NCI-H2107 treated with DMSO at 0.1 percent for 48 hours (cell line): Measurements from ENCODE around the gene DOK5.

ENCODE experiments used
- DNase-seq: peaks from one replicate; lab custom pipeline; 2025; ENCODE audit not compliant: unreplicated experiment; lab: John Stamatoyannopoulos, UW

The DOK5 gene

GRCh38 chr20:54642864-54643667 is 167.7 kb downstream of the DOK5 start:
- no peak for DNase-seq

DNA sequence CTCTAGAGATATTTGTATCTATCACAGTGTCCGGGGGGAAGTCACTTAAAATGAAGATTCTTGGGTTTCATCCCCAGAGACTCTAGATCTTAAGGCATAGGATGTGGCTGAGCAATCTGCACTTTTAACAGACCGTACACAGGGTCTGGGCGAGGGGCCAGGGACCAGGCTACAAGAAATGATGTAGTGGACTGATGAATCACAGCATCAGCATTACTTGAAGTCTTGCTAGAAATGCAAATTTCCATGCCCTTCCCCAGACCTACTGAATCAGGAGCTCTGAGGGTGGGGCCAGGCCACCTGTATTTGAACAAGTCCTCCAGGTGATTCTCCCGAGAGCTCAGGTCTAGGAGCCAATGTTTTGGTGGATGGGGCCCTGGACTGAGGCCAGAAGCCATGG is 168.4 kb downstream of the DOK5 start:
- DNase-seq = no peak

- no peak for DNase-seq
Measured at GRCh38 chr20:54645445-54646155, 170.2 kb downstream of the DOK5 start.

- DNase-seq = no peak
Measured at GRCh38 chr20:54646156-54646517, 170.7 kb downstream of the DOK5 start.

DNA sequence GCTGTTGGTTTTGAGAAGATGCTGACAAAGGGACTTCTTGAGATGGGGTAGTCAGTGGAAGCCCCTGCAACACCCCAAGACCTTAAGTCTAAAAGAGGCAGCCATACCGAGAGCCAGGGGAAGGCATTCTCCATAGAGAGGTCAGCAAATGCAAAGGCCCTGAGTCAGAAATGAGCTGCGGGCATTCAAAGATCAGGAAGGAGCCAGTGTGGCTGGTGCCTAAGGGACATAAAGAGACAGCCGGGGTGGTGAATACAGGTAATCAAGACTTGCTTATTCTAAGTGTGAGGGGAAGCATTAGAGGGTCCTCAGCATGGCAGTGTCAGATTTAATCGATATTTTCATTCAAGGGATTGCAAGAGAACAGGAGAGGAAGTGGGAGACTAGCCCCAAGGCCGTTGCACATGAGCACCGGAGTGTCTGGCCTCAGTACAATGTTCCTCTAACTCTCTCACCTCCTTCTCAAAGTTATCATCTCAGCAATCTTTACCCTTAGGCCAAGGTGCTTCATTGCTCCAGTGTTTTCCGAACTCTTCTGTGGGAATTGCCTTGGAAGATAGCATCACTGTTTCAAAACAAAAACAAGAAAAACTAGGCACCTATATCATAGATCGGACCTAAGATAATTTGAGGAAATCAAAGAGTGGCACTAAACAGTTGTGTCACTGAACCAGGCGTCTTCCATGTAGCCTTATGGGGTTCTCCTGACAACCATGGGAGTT is 173.2 kb downstream of the DOK5 start:
- DNase-seq = no peak

DNA sequence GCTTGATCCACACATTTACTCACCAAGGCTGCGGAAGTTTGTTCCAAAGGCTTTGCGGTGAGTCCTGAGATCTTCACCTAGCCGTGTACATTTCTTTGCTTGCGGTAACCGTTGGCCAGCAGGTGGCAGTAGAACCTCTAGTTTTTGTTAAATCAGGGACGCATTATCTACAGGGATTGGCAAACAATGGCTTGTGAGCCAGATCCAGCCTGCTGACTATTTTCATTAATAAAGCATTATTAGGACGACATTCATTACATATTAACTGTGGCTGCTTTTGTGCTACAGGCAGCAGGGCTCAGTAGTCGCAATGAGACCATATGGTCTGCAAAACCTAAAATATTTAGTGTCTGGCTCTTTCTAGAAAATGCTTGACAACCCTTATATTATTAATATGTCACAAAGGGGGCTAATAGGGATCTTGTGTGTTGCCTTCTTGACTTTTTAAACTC is 174.1 kb downstream of the DOK5 start:
- DNase-seq = peak; percentile 37

GRCh38 chr20:54650052-54650719 is 174.8 kb downstream of the DOK5 start:
- no peak for DNase-seq

DNA sequence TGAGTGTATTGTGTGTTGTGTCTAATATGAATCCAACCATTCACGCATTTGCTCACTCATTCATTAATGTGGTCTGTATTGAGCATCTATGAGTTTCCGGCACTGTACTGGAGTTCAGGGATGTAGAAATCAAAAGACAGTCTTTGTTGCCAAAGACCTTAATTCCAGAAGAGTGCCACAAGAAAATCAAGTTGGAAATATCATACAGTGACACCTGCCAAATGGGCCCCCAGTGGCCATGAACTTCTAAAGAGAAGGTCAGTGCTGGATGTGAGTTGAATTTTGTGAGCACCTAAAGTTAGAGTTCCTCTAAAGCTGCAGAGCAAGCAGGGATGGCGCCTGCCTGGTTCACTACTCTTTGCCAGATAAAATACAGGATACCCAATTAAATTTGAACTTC is 175.9 kb downstream of the DOK5 start:
- DNase-seq = no peak

GRCh38 chr20:54654450-54654849 is 179.1 kb downstream of the DOK5 start:
- no peak for DNase-seq

- DNase-seq = no peak
Measured at GRCh38 chr20:54657268-54657826, 182.0 kb downstream of the DOK5 start.

GRCh38 chr20:54658525-54658924 is 183.1 kb downstream of the DOK5 start:
- no peak for DNase-seq

GRCh38 chr20:54661265-54661664 is 185.9 kb downstream of the DOK5 start:
- DNase-seq = no peak

GRCh38 chr20:54661880-54662465 is 186.6 kb downstream of the DOK5 start:
- DNase-seq = no peak

GRCh38 chr20:54665812-54666211 is 190.4 kb downstream of the DOK5 start:
- no peak for DNase-seq

GRCh38 chr20:54668271-54669039 is 193.1 kb downstream of the DOK5 start:
- DNase-seq = no peak

DNA sequence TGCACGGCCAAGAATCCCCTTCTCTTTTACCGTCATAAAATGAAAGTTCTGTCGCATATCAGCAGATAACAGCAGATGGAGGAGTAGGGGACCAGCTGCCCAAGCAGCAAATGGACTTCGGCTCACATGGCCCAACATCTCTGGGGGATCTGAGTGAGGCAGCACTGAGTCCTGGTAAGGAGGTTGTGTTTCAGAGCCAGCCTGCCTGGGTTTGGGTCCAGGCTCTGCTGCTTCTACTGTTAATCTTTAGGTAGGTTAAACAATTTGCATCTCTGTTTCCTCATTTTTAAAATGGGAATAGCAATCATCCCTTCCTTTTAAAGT is 193.6 kb downstream of the DOK5 start:
- DNase-seq = no peak

- DNase-seq = no peak
Measured at GRCh38 chr20:54678253-54678652, 202.9 kb downstream of the DOK5 start.

DNA sequence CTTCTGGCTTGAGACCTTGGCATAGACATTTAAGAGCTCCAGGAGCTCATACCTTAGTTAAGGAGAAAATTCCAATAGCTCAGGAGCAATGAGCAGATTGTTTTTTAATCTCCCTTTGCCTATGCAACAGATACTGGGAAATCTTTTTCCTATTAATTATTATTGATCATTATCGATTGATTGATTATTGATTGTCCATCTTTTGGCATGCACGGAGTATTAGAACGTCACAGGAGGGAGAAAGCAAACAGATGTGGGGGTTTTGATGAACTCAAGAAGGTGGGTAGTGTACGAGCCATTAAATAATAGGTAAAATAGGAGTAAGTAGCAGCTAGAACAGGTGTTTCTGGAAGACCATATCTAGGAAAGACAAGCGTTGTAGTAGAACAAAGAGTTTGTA is 205.0 kb downstream of the DOK5 start:
- DNase-seq = peak; percentile 10

- no peak for DNase-seq
Measured at GRCh38 chr20:54680872-54681619, 205.7 kb downstream of the DOK5 start.
